Right cardiac atrium (tissue), 5 donors: Measurements from ENCODE around the gene HPRT1. TPM values are rescaled to one million over a fixed set of nuclear protein-coding genes. Genes with fewer than 3 reads are reported as not detected.
A peak's percentile ranks its signal among the peaks of the same experiment; 100 is the strongest.

Source experiments
- ATAC-seq, 2 donors: fragments of 200-7000 bp; cut with Tn5 transposase; one replicate each; pipeline versions ENCODE4 v1.8.0 to v1.9.1; 2020; ENCODE audit warnings: moderate library complexity in 2 of 2, mild to moderate bottlenecking in 1 of 2
- DNase-seq, 3 donors: peaks; one replicate each; pipeline ENCODE4 v3.0.0-alpha.2; 2020
- H3K27ac ChIP-seq: one replicate; pipeline ENCODE4 v1.5.1; 2013; ENCODE audit warnings: mild to moderate bottlenecking, low read length, control low read depth, moderate library complexity
- H3K27me3 ChIP-seq: one replicate; pipeline ENCODE4 v1.6.1; 2013; ENCODE audit not compliant: control insufficient read depth, insufficient read depth
- H3K4me1 ChIP-seq: one replicate; pipeline ENCODE4 v1.6.1; 2013; ENCODE audit warnings: low read length; ENCODE audit not compliant: control insufficient read depth, insufficient read depth
- H3K4me3 ChIP-seq: one replicate; pipeline ENCODE4 v1.5.1; 2013; ENCODE audit warnings: low read length, control low read depth
- H3K9me3 ChIP-seq: one replicate; pipeline ENCODE4 v1.6.1; 2013; ENCODE audit warnings: low read length; ENCODE audit not compliant: control insufficient read depth
- WGBS: extraction: QIAGEN DNeasy Blood & Tissue Kit; methylation state at CpG from one replicate; pipeline ENCODE4 v1.1.7; 2013; 5-methylcytosine and 5-hydroxymethylcytosine counted together
- intact Hi-C, 4 donors: fragments of 100-400 bp; cut with DNase I; formaldehyde crosslinking; loops; one replicate each; pipeline versions ENCODE4 v1.11.0 to v1.14.0; 2022 to 2023
- polyA plus RNA-seq: library from polyadenylated mRNA; stranded (reverse); fragments of 200-250 nt; gene quantifications from one replicate; pipeline ENCODE4 v1.2.3, GENCODE V29; 2013
- total RNA-seq, 4 donors: library from RNA; stranded (reverse); fragmentation: NEBNext Ultra II Directional; extraction: Animal tissue kit (Norgen Biotek cat#: 25700); gene quantifications; one replicate each; pipeline ENCODE4 v1.2.1, GENCODE V29; 2021
- donor health status: healthy with polysubstance abuse.
- donor health status: DM: no; HTN: yes; CAD: no.
- donor health status: DM: no; HTN: no; CAD: no.
- donor health status: DM: no; HTN: yes; CAD: no; lungs with severe emphysema.
- donor health status: DM: yes; HTN: yes; CAD: no.

Gene HPRT1
- total and polyA plus RNA-seq, 5 donors: 20.5 to 31.3 (median 21.8) TPM

DNA sequence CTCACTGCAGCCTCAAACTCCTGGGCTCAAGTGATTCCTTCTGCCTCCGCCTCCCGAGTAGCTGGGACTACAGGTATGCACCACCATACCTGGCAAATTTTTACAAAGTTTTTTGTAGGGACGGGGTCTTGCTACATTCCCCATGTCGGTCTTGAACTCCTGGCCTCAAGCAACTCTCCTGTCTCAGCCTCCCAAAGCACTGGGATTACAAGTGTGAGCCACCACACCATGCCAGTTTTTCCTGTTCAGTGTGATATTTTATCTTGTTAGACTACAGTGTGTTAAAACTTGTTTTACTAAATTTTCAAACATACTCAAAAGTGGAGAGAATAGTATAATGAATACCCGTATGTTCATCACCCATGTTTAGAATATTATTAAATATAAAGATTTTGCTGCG, 12.1 kb downstream of the HPRT1 start:
- no peak for DNase-seq

DNA sequence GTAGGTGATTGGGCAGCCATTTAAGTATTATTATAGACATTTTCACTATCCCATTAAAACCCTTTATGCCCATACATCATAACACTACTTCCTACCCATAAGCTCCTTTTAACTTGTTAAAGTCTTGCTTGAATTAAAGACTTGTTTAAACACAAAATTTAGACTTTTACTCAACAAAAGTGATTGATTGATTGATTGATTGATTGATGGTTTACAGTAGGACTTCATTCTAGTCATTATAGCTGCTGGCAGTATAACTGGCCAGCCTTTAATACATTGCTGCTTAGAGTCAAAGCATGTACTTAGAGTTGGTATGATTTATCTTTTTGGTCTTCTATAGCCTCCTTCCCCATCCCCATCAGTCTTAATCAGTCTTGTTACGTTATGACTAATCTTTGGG, 16.3 kb downstream of the HPRT1 start:
- Histone ChIP-seq H3K9me3 (no peaks in the 10 kb centered on the region), H3K4me1 (no peaks in the 10 kb centered on the region), H3K4me3 (no peak overlapping the region), H3K27ac (no peak overlapping the region), H3K27me3 (no peaks in the 10 kb centered on the region)
- intact Hi-C loops: no loop called here
- ATAC-seq (no peak), DNase-seq (no peak)
- WGBS: 57% methylated on average over 1 of the region's 1 CpG

More for the DNA sequence above, 12.1 kb downstream of the HPRT1 start:
- 96% methylated on average over 6 of the region's 6 CpGs for WGBS
- no peak overlapping the region for H3K27ac ChIP-seq
- intact Hi-C loops: no loop called here
- H3K4me3 ChIP-seq: no peak overlapping the region
- no peak for ATAC-seq
- H3K9me3 ChIP-seq: no peaks in the 10 kb centered on the region
- no peaks in the 10 kb centered on the region for H3K27me3 ChIP-seq
- no peaks in the 10 kb centered on the region for H3K4me1 ChIP-seq

- no peak overlapping the region for H3K27ac ChIP-seq
- no peak overlapping the region for H3K4me3 ChIP-seq
- ATAC-seq (no peak), DNase-seq (no peak)
- no peaks in the 10 kb centered on the region for H3K9me3 ChIP-seq
- intact Hi-C loops: no loop called here
- 98% methylated on average over 4 of the region's 4 CpGs for WGBS
- no peaks in the 10 kb centered on the region for H3K4me1 ChIP-seq
- no peaks in the 10 kb centered on the region for H3K27me3 ChIP-seq
These were observed 18.4 kb downstream of the HPRT1 start for GRCh38 chrX:134478374-134478773.

DNA sequence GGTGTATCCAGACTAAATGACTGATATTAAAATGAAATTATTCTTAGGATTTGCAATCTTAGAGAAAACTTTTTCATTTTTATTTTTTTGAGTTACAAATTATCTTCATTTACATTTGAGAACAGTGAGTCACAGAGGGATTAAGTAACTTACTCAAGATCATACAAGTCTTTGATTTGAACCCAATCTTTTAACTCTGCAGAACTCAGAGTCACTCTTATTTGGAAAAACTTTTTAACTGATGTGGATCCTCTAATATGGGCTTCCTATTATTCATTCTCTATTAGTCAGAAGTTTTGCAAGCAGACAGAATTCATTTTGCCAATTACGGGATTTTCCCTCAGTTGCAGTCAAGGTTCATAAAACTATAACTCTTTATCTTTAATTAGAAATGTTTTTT, 20.1 kb downstream of the HPRT1 start:
- DNase-seq (no peak), ATAC-seq (no peak)
- no peaks in the 10 kb centered on the region for H3K4me1 ChIP-seq
- no peak overlapping the region for H3K27ac ChIP-seq
- no peaks in the 10 kb centered on the region for H3K27me3 ChIP-seq
- WGBS: 91% methylated on average over 1 of the region's 1 CpG
- H3K9me3 ChIP-seq: no peaks in the 10 kb centered on the region
- intact Hi-C loops: loop anchor here in 1 of 4 donors (10.0 kb wide), 1 partner anchor 285 kb away; no protein-coding TSS in a partner anchor
- H3K4me3 ChIP-seq: no peak overlapping the region

- 85% methylated on average over 2 of the region's 2 CpGs for WGBS
- Histone ChIP-seq H3K9me3 (no peaks in the 10 kb centered on the region), H3K4me3 (no peak overlapping the region), H3K27me3 (no peaks in the 10 kb centered on the region), H3K27ac (no peak overlapping the region), H3K4me1 (no peaks in the 10 kb centered on the region)
- ATAC-seq (no peak), DNase-seq (no peak)
- intact Hi-C loops: loop anchor here in 1 of 4 donors (10.0 kb wide), 1 partner anchor 283 kb away; no protein-coding TSS in a partner anchor
These were observed 21.4 kb downstream of the HPRT1 start for GRCh38 chrX:134481339-134481738.

- Histone ChIP-seq H3K27me3 (no peaks in the 10 kb centered on the region), H3K27ac (no peak overlapping the region), H3K4me1 (no peaks in the 10 kb centered on the region), H3K9me3 (no peaks in the 10 kb centered on the region), H3K4me3 (no peak overlapping the region)
- ATAC-seq (no peak), DNase-seq (no peak)
- intact Hi-C loops: loop anchor here in 1 of 4 donors (10.0 kb wide), 1 partner anchor 282 kb away; no protein-coding TSS in a partner anchor
- 80% methylated on average over 3 of the region's 3 CpGs for WGBS
These were observed 22.4 kb downstream of the HPRT1 start for GRCh38 chrX:134482371-134482770.

DNA sequence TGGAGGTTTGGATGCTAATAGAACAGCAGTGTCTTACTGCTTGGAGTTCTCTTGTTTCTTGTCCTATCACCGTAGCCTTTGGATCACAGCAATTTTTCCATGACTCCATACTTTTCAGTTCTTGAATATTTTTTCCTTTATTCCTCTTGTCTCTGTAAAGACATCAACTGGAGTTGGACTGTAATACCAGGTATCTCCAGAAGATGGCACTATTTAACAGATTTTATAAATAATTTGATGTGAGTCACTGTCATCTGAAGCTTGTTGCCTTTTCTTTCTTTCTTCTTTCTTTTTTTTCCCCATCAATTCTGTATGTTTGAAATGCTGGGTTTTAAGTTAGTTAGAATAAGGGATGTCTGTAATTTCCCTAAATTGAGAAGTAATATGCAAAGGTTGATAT, 24.1 kb downstream of the HPRT1 start:
- WGBS: 47% methylated on average over 1 of the region's 1 CpG
- Histone ChIP-seq H3K9me3 (no peaks in the 10 kb centered on the region), H3K4me3 (no peak overlapping the region), H3K4me1 (no peaks in the 10 kb centered on the region), H3K27me3 (no peaks in the 10 kb centered on the region), H3K27ac (no peak overlapping the region)
- no peak for ATAC-seq
- no peak for DNase-seq
- intact Hi-C loops: loop anchor here in 1 of 4 donors (10.0 kb wide), 1 partner anchor 281 kb away; no protein-coding TSS in a partner anchor

DNA sequence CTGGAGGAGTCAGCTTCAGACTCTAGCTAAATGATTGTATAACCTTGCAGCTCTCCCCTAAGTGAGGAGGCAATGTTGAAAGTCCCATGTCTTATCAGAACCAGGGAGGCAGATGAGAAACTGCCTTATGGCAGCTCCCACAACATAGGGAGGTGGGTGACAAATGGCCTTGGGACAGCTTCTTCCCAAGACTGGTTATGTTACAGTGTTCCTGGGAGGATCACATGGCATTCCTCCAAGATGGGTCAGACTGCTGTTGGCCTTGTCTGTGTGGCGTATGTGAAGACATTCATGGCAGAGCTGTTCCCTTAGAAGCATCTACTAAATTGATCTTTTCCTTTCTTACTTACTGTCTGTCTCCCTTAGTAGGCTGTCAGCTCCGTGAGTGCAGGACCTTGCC, 42.0 kb downstream of the HPRT1 start:
- H3K4me1 ChIP-seq: no peaks in the 10 kb centered on the region
- no peaks in the 10 kb centered on the region for H3K9me3 ChIP-seq
- no peaks in the 10 kb centered on the region for H3K27me3 ChIP-seq
- 84% methylated on average over 2 of the region's 2 CpGs for WGBS
- no peak overlapping the region for H3K27ac ChIP-seq
- DNase-seq (no peak), ATAC-seq (no peak)
- intact Hi-C loops: no loop called here
- no peak overlapping the region for H3K4me3 ChIP-seq

DNA sequence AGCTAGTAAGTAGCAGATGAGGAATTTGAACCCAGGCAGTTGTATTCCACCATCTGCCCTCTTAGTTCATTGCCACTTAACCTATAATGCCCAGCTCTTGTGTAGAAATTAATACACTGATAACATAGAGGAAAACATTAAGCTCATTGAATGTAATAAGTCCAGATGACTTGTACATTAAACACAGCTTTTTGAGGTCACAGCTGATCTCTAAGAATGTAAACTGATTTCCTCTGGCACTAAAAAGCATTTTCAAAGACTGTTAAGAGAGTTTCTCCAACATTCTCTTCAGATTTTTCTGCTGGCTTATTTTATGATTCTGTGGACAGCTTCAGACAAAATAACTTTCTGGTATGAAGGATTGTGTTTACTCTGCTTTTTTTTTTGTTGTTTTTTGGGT, 42.7 kb downstream of the HPRT1 start:
- DNase-seq (no peak), ATAC-seq (no peak)
- intact Hi-C loops: no loop called here
- Histone ChIP-seq H3K4me3 (no peak overlapping the region), H3K27me3 (no peaks in the 10 kb centered on the region), H3K9me3 (no peaks in the 10 kb centered on the region), H3K27ac (no peak overlapping the region), H3K4me1 (no peaks in the 10 kb centered on the region)

- 92% methylated on average over 9 of the region's 9 CpGs for WGBS
These were observed 52.6 kb downstream of the HPRT1 start for GRCh38 chrX:134512566-134512965.

DNA sequence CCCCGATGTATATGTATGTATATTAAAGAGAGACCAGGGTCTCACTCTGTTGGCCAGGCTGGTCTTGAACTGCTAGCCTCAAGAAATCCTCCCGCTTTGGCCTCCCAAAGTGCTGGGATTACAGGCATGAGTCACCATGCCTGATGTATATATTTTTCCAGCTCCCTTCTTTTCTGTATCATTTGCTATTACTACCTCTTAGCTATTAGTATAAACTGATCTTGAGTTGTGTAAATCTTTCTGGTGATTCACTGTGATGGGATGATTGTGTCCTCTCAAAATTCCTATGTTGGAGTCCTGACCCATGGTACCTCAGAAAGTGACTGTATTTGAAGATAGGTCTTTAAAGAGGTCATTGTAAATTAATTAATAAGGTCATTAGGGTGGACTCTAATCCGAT, 53.1 kb downstream of the HPRT1 start:
- DNase-seq (no peak), ATAC-seq (no peak)
- no peak overlapping the region for H3K4me3 ChIP-seq
- no peaks in the 10 kb centered on the region for H3K4me1 ChIP-seq
- no peaks in the 10 kb centered on the region for H3K9me3 ChIP-seq
- intact Hi-C loops: no loop called here
- H3K27ac ChIP-seq: no peak overlapping the region
- H3K27me3 ChIP-seq: no peaks in the 10 kb centered on the region
- 92% methylated on average over 3 of the region's 3 CpGs for WGBS

More at GRCh38 chrX:134512566-134512965, 52.6 kb downstream of the HPRT1 start:
- Histone ChIP-seq H3K27ac (no peak overlapping the region), H3K27me3 (no peaks in the 10 kb centered on the region), H3K4me3 (no peak overlapping the region), H3K4me1 (no peaks in the 10 kb centered on the region), H3K9me3 (no peaks in the 10 kb centered on the region)
- DNase-seq (no peak), ATAC-seq (no peak)
- intact Hi-C loops: no loop called here

DNA sequence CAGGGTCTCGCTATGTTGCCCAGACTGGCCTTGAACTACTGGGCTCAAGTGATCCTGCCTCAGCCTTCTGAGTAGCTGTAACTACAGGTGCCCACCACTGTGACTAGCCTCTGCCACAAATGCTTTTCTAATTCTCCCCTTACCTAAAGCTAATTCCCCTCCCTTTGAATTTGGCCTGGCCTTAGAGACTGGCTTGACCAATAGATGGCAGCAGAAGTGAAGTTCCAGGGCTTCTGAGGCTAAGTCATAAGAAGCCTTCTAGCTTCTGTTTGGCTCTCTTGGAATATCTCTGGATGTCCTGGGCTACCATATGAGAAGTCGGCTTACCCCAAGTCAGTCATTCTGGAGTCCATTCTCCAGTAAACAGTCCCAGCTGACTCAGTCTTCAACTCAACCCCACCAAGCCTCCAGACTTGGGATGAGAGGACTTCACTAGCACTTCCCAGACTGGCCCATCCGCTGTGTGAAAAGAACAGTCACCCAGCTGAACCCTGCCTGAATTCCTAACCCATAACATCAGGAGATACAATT, 61.0 kb downstream of the HPRT1 start:
- Histone ChIP-seq H3K4me1 (no peaks in the 10 kb centered on the region), H3K27me3 (no peaks in the 10 kb centered on the region), H3K9me3 (no peaks in the 10 kb centered on the region), H3K27ac (no peak overlapping the region), H3K4me3 (no peak overlapping the region)
- peak; percentile 47 to 62 for ATAC-seq
- DNase-seq: no peak
- intact Hi-C loops: loop anchor here in 3 of 4 donors (5.0 to 10.0 kb wide), 4 partner anchors 224 to 264 kb away; no protein-coding TSS in a partner anchor
- 80% methylated on average over 3 of the region's 3 CpGs for WGBS
